Heart left ventricle (tissue), 16 donors: ENCODE measurements around the gene SOWAHD. TPM values are rescaled to one million over a fixed set of nuclear protein-coding genes. Genes with fewer than 3 reads are reported as not detected.

ENCODE experiments used
- ATAC-seq, 4 donors: fragments of 200-7000 bp; cut with Tn5 transposase; one replicate each; pipeline ENCODE4 v1.9.1; 2020 to 2022; ENCODE audit warnings: moderate library complexity in 4 of 4, mild to moderate bottlenecking in 3 of 4, moderate number of reproducible peaks in 1 of 4
- DNase-seq, 5 donors: peaks; one replicate each; pipeline ENCODE4 v3.0.0-alpha.2; 2020
- H3K27ac ChIP-seq, 12 donors: fragments of 200-600 bp; sonication (generic) in 4 of 12; one replicate each; pipeline versions ENCODE4 v1.5.0 to v1.8.0; 2016 to 2022; ENCODE audit warnings: mild to moderate bottlenecking in 2 of 12
- H3K27me3 ChIP-seq, 9 donors: fragments of 200-600 bp; sonication (generic) in 2 of 9; one replicate each; pipeline versions ENCODE4 v1.5.1 to v1.8.0; 2016 to 2022; ENCODE audit warnings: mild to moderate bottlenecking in 3 of 9
- H3K36me3 ChIP-seq, 9 donors: fragments of 200-600 bp; sonication (generic) in 2 of 9; one replicate each; pipeline versions ENCODE4 v1.5.0 to v1.8.0; 2018 to 2022; ENCODE audit warnings: mild to moderate bottlenecking in 2 of 9
- H3K4me1 ChIP-seq, 12 donors: fragments of 200-600 bp; sonication (generic) in 4 of 12; one replicate each; pipeline versions ENCODE4 v1.5.0 to v1.8.0; 2016 to 2022; ENCODE audit warnings: mild to moderate bottlenecking in 3 of 12
- H3K4me3 ChIP-seq, 12 donors: fragments of 200-600 bp; sonication (generic) in 4 of 12; one replicate each; pipeline versions ENCODE4 v1.5.0 to v1.8.0; 2017 to 2022; ENCODE audit warnings: mild to moderate bottlenecking in 9 of 12, moderate library complexity in 4 of 12
- H3K9me3 ChIP-seq, 12 donors: fragments of 200-600 bp; sonication (generic) in 4 of 12; one replicate each; pipeline versions ENCODE4 v1.5.0 to v1.8.0; 2016 to 2022; ENCODE audit warnings: mild to moderate bottlenecking in 1 of 12
- CTCF ChIP-seq, 12 donors: fragments of 200-600 bp; sonication (generic) in 4 of 12; IDR thresholded peaks; one replicate each; pipeline versions ENCODE4 v1.5.0 to v1.8.0; 2018 to 2022; ENCODE audit warnings: antibody characterized with exemption in 12 of 12, mild to moderate bottlenecking in 5 of 12
- POLR2A ChIP-seq, 2 donors: fragments of 450-650 bp; IDR thresholded peaks; one replicate each; pipeline ENCODE4 v1.6.1; 2017; ENCODE audit warnings: antibody characterized with exemption in 2 of 2, mild to moderate bottlenecking in 2 of 2, moderate library complexity in 2 of 2
- WGBS, 4 donors: extraction: QIAGEN DNeasy Blood & Tissue Kit in 2 of 4; methylation state at CpG; one replicate each; pipeline versions ENCODE4 v1.1.5 to v1.1.7; 2013 to 2018; 5-methylcytosine and 5-hydroxymethylcytosine counted together
- intact Hi-C, 10 donors: fragments of 100-400 bp; cut with DNase I; formaldehyde crosslinking; loops; one replicate each; pipeline versions ENCODE4 v1.11.1 to v1.14.2; 2022
- polyA plus RNA-seq, 2 donors: library from polyadenylated mRNA; stranded (reverse); fragments of 200-250 nt; gene quantifications; one replicate each; pipeline ENCODE4 v1.2.3, GENCODE V29; 2013
- total RNA-seq, 9 donors: library from RNA; depleted of rRNA in 2 of 9; stranded (reverse); fragments of >200 nt in 2 of 9; fragmentation: NEBNext Ultra II Directional in 3 of 9; extraction: Animal tissue kit (Norgen Biotek cat#: 25700) in 3 of 9; gene quantifications; one replicate each; pipeline versions ENCODE4 v1.1.0 to v1.2.4, GENCODE V29; 2016 to 2023
- donor health status: ischemic (EF 13 %, LVEDD 7.1; RV severe dilation, severe dysfunction).
- donor health status: healthy with polysubstance abuse.
- donor health status: DM: no; HTN: yes; CAD: no.
- donor health status: DM: no; HTN: no; CAD: no.
- donor health status: ischemic (EF 25% LVEDD 6.9; RV normal size, moderate dysfunction).
- donor health status: ischemic (EF 25% LVEDD 5.7; RV mildly dilated, moderate dysfunction).
- donor health status: healthy.
- donor health status: DM: yes; HTN: yes; CAD: no.
- donor health status: ischemic (EF 35%, LVEDD 5.7; RV mildly dilated, moderate dysfunction).
- donor health status: nonischemic (EF 11% LVEDD 7.7; RV severe dilation, severe dysfunction).
- donor health status: DM: yes; HTN: yes; CAD: no.
- donor health status: PGD.
- donor health status: ischemic (EF 29% LVEDD 5.4; RV normal size, mild dysfunction).
- donor health status: nonischemic (EF 23%, LVEDD 6.1; RV moderate dilation, normal function).

Gene SOWAHD
- total and polyA plus RNA-seq, 11 donors: 0.15 to 2.1 (median 0.27) TPM; not detected in 5

GRCh38 chrX:119759248-119759766, 919 bp downstream of the SOWAHD start:
- intact Hi-C loops: no loop called here
- WGBS, 4 donors: 22 to 46% (median 27%) methylated on average over 35 to 44 of the region's 44 CpGs
- peak overlapping the region in 11 of 12 donors; percentile 29 to 67 (median 50) for H3K4me3 ChIP-seq
- TF ChIP-seq CTCF (IDR thresholded peaks at IDR 0.05) (no peak), POLR2A (IDR thresholded peaks at IDR 0.05) (no peak)
- H3K27ac ChIP-seq: peak overlapping the region in 1 of 12 donors; percentile 69
- no peaks in the 10 kb centered on the region for H3K36me3 ChIP-seq
- peaks cover 0 to 38% (median 0%) of the 10 kb centered on the region in 12 donors for H3K4me1 ChIP-seq
- ATAC-seq: peak in 1 of 4 donors; percentile 7
- H3K9me3 ChIP-seq: no peaks in the 10 kb centered on the region
- DNase-seq: no peak
- H3K27me3 ChIP-seq: peaks cover 0 to 21% (median 0%) of the 10 kb centered on the region in 9 donors

- intact Hi-C loops: no loop called here
These were observed 1.9 kb downstream of the SOWAHD start for GRCh38 chrX:119760026-119760877.

GRCh38 chrX:119762718-119763117, 4.3 kb downstream of the SOWAHD start:
- no peaks in the 10 kb centered on the region for H3K36me3 ChIP-seq
- no peak overlapping the region for H3K27ac ChIP-seq
- H3K27me3 ChIP-seq: peaks cover 0 to 21% (median 0%) of the 10 kb centered on the region in 9 donors
- ATAC-seq: no peak
- intact Hi-C loops: no loop called here
- no peaks in the 10 kb centered on the region for H3K9me3 ChIP-seq
- WGBS, 4 donors: 68 to 92% (median 71%) methylated on average over 3 of the region's 3 CpGs
- no peak overlapping the region for H3K4me3 ChIP-seq
- no peak for DNase-seq
- H3K4me1 ChIP-seq: peaks cover 0 to 14% (median 0%) of the 10 kb centered on the region in 12 donors
- no peak for TF ChIP-seq POLR2A (IDR thresholded peaks at IDR 0.05)
- TF ChIP-seq CTCF (IDR thresholded peaks at IDR 0.05): no peak

More at GRCh38 chrX:119760026-119760877, 1.9 kb downstream of the SOWAHD start:
- Histone ChIP-seq H3K4me3 (peak overlapping the region in 1 of 12 donors; percentile 67), H3K36me3 (no peaks in the 10 kb centered on the region), H3K27ac (no peak overlapping the region), H3K27me3 (peaks cover 0 to 21% (median 0%) of the 10 kb centered on the region in 9 donors), H3K4me1 (peaks cover 0 to 30% (median 0%) of the 10 kb centered on the region in 12 donors), H3K9me3 (no peaks in the 10 kb centered on the region)
- ATAC-seq (no peak), DNase-seq (no peak)
- 84 to 90% (median 86%) methylated on average over 17 to 18 of the region's 18 CpGs for WGBS, 4 donors
- TF ChIP-seq CTCF (IDR thresholded peaks at IDR 0.05): no peak
- no peak for TF ChIP-seq POLR2A (IDR thresholded peaks at IDR 0.05)

- ATAC-seq: no peak
- WGBS, 4 donors: 54 to 61% (median 57%) methylated on average over 7 of the region's 7 CpGs
- H3K36me3 ChIP-seq: no peaks in the 10 kb centered on the region
- H3K27ac ChIP-seq: no peak overlapping the region
- H3K27me3 ChIP-seq: peaks cover 0 to 21% (median 0%) of the 10 kb centered on the region in 9 donors
- peaks cover 0 to 10% (median 0%) of the 10 kb centered on the region in 12 donors for H3K4me1 ChIP-seq
- DNase-seq: no peak
- H3K4me3 ChIP-seq: no peak overlapping the region
- TF ChIP-seq CTCF (IDR thresholded peaks at IDR 0.05) (no peak), POLR2A (IDR thresholded peaks at IDR 0.05) (no peak)
- H3K9me3 ChIP-seq: no peaks in the 10 kb centered on the region
- intact Hi-C loops: no loop called here
These were observed 4.8 kb downstream of the SOWAHD start for GRCh38 chrX:119763181-119763580.
